Activated CD4-positive, CD25-positive, alpha-beta regulatory T cell (primary cell): ENCODE measurements around the gene NAT8L.

Experiments used
- DNase-seq, 4 experiments: peaks; one replicate each; lab custom pipeline; 2025; lab: John Stamatoyannopoulos, UW

Gene NAT8L

GRCh38 chr4:2045518-2045951, 13.6 kb upstream of the NAT8L start:
- DNase-seq, result no peak

DNA sequence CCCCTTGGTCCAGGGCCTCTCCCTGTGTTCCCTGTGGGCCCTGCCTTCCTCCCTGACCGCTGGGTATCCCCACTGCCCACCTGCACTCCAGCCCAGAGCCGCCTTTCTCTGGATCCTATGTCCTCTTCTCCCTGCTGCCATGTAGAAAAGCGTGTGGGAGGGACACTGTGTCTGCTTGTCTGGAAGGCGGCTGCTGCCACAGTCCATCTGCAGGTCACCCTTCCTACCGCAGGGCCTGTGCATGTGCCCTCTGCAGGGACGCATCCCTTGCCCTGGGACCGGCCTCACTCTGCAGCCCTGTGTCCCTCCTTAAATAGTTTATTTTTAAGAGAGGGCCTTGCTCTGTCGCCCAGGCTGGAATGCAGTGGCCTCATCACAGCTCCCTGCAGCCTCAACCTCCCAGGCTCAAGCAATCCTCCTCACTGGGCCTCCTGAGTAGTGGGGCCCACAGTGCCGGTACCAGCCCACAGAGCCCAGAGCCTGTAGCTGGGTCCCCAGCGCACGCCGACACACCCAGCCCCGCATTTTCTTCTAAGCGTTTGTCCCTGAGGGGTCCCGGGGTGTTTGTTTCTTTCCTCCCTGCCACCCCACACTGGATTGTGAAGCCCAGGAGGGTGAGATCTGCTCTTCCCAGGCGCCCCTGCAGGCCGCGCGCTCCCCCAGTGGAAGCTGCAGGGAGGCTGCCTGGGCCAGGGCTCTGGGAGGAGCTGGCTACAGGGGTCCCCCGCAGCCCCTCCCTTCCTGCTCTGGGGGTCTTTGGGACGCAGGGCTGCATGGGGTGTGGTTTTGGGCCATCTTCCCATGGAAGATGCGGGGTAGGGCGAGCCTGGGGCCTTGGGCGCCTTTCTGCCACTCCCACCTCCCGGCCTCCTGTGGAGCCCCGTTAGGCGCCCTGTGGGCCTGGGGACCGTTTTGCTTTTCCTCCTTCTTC, 12.8 kb upstream of the NAT8L start:
- DNase-seq, result no peak

- no peak for DNase-seq
These were observed 12.0 kb upstream of the NAT8L start for GRCh38 chr4:2047031-2047660.

DNA sequence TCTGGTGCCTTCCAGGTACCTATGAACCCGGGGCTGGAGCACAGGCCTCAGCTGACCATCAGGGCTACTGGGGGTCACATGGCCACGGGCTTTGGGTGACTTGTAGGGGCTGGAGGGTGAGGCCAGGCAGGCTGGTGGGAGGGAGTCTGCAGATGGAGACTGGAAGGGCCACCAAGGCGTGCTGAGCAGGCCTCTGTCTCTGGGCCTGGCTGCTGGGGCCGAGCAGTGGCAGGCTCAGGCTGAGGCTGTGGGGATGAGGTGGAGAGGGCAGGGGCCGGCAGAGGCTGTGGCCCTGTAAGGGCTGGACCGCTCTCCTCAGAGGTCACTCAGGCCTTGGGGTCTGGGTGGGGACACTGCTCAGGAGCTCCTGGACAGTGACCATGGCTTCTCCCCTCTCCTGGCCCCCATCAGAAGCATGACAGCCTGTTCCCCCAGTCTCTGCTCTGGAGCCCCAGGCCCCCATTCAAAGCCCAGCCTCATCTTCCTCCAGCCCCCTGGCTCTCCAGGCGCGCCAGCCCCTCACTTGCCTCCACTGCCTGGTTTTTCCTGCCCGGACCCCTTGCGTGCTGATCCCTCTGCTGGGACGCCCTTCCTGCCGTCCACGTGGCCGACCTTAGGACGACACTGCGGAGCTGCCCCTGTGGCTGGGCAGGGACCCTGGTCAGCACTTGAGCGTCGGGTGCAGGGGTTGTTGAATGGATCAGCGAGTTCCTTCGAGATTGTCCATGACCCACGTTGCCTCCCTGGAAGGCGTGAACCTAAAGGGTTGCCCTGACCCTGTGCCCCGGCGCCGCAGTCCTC, 11.1 kb upstream of the NAT8L start:
- DNase-seq, result no peak

DNA sequence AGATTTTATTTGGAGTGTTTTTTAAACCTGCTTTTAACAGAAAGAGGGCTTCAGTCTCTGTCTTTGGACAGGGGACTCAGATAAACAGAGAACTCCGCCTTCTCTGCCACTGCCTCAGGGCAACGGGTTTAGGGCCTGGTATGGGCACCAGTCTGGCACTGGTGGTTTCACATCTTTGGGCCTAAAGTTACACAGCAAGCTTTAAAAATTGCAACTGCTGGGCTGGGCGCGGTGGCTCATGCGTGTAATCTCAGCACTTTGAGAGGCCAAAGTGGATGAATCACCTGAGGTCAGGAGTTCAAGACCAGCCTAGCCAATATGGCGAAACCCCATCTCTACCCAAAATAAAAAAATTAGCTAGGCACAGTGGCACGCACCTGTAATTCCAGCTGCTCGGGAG, 10.3 kb upstream of the NAT8L start:
- no peak for DNase-seq

- no peak for DNase-seq
These were observed 9.7 kb upstream of the NAT8L start for GRCh38 chr4:2049381-2049780.

DNA sequence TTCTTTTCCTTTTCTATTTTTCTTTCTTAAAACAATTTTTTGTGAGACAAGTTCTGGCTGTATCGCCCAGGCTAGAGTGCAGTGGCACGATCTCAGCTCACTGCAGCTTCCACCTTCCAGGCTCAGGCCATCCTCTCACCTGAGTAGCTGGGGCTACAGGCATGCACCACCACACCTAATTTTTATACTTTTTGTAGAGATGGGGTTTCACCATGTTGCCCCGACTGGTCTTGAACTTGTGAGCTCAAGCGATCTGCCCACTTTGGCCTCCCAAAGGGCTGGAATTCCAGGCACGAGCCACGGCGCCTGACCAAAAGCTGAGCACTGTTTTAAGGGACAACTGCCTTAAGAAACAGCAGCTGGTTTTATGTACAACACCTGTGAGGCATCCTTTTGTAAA, 9.3 kb upstream of the NAT8L start:
- DNase-seq, result no peak

DNA sequence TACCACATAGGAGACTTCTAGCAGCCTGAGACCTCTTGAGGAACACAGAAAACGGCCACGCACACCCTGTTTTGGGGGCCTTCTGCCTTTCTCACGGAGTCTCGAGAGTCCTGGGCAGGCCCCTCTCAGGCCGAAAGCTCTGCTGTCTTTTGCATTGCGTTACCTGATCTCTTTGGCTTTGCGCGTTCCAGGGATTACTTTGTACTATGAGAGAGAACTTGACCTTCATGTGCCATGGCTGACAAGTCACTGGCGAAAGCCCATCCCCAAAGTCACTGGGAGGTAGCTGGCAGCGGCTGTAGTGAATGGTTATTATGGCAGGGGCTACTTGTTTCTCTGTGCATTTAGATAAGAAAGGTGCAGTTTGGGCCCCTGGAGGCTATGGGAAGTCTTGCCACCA, 8.0 kb upstream of the NAT8L start:
- no peak for DNase-seq

DNA sequence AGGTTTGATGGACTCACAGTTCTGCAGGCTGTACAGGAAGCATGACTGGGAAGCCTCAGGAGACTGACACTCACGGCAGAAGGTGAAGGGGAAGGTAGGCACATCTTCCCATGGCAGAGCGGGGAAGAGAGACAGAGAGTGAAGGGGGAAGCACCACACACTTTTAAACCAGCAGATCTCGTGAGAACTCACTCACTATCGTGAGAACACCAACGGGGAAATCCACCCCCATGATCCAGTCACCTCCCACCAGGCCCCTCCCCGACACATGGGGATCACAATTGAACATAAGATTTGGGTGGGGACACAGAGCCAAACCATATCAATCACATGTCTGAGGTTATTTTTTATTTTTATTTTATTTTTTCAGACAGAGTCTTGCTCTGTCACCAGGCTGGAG, 4.9 kb upstream of the NAT8L start:
- DNase-seq, result no peak

- DNase-seq, result no peak
These were observed 1.6 kb upstream of the NAT8L start for GRCh38 chr4:2057382-2058065.

DNA sequence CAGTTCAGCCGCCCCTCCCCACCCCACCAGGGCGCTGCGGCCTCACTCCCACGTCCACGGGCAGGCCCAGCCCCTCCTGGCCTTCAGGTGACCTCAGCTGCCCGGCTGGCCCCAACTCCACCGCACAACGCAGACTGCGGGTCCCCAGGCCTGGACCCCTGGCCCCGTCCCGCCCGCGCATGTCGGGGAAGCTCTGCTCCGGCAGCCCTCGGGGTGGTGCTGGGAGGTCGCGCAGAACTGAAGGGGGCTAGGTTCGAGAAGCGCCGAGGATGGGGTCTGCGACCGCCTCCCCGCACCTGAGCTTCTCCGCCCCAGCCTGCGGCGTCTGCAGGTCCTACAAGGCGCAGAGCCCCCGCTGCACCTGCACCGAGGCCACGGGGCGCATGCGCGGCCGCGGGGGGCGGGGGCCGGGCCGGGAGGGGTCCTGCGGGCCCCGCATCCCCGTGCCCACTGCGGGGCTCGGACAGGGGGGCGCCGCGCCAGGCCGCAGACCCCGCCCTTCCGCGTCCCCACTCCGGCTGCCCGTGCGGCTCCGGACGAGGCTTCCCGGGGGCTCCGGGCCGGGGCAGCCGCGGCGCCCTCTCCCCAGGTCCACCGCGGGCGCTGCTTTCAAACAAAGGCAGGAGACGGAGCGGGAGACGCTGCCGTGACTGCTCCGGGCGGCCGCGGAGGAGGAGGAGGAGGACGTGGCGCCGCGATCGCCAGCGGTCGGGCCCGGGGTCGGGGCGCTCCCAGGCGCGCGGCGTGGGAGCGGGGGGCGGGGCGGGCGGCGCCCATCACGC, 672 bp upstream of the NAT8L start:
- DNase-seq, result no peak

- DNase-seq, result no peak
These were observed 837 bp downstream of the NAT8L start for GRCh38 chr4:2059726-2060602.

GRCh38 chr4:2060611-2061185, 1.6 kb downstream of the NAT8L start:
- DNase-seq, result no peak

GRCh38 chr4:2061186-2062131, 2.3 kb downstream of the NAT8L start:
- no peak for DNase-seq

- DNase-seq, result no peak
These were observed 3.2 kb downstream of the NAT8L start for GRCh38 chr4:2062168-2062807.

- DNase-seq, result no peak
These were observed 3.8 kb downstream of the NAT8L start for GRCh38 chr4:2062808-2063524.

- no peak for DNase-seq
These were observed 4.6 kb downstream of the NAT8L start for GRCh38 chr4:2063557-2064275.
